Left lung (tissue), 10 donors: ENCODE results near the gene GTSE1. TPM values are rescaled to one million over a fixed set of nuclear protein-coding genes. Genes with fewer than 3 reads are reported as not detected.

ENCODE experiments used
- ATAC-seq: fragments of 200-7000 bp; cut with Tn5 transposase; one replicate; pipeline ENCODE4 v1.9.1; 2020; ENCODE audit warnings: moderate library complexity
- DNase-seq, 4 donors: peaks; one replicate each; pipeline ENCODE4 v3.0.0-alpha.2; 2013 to 2020
- H3K27ac ChIP-seq, 2 donors: fragments of 200-600 bp; sonication (generic) in 1 of 2; one replicate each; pipeline versions ENCODE4 v1.5.0 to v1.8.0; 2020 to 2021
- H3K27me3 ChIP-seq, 2 donors: fragments of 200-600 bp; sonication (generic) in 1 of 2; one replicate each; pipeline versions ENCODE4 v1.5.0 to v1.8.0; 2020 to 2021
- H3K36me3 ChIP-seq, 2 donors: fragments of 200-600 bp; sonication (generic) in 1 of 2; one replicate each; pipeline versions ENCODE4 v1.5.0 to v1.8.0; 2020 to 2021
- H3K4me1 ChIP-seq, 2 donors: fragments of 200-600 bp; one replicate each; pipeline ENCODE4 v1.8.0; 2021
- H3K4me3 ChIP-seq, 2 donors: fragments of 200-600 bp; sonication (generic) in 1 of 2; one replicate each; pipeline versions ENCODE4 v1.5.0 to v1.8.0; 2020 to 2021; ENCODE audit warnings: mild to moderate bottlenecking in 1 of 2
- H3K9me3 ChIP-seq, 2 donors: fragments of 200-600 bp; sonication (generic) in 1 of 2; one replicate each; pipeline versions ENCODE4 v1.5.0 to v1.8.0; 2020 to 2021
- intact Hi-C, 2 donors: fragments of 100-400 bp; cut with DNase I; formaldehyde crosslinking; loops; one replicate each; pipeline versions ENCODE4 v1.11.2 to v1.14.2; 2022
- polyA plus RNA-seq, 6 donors: library from polyadenylated mRNA; unstranded; fragments of 120-200 nt; gene quantifications; one replicate each; pipeline ENCODE4 v1.2.1, GENCODE V29; 2013; ENCODE audit not compliant: insufficient read length in 6 of 6
- total RNA-seq, 2 donors: library from RNA; stranded (reverse); fragmentation: NEBNext Ultra II Directional; extraction: Animal tissue kit (Norgen Biotek cat#: 25700); gene quantifications; one replicate each; pipeline ENCODE4 v1.2.1, GENCODE V29; 2021
- TF ChIP-seq, protein P1 (sequence below), 2 donors: fragments of 200-600 bp; sonication (generic) in 1 of 2; IDR thresholded peaks; one replicate each; pipeline versions ENCODE4 v1.5.0 to v1.8.0; 2021; ENCODE audit warnings: antibody characterized with exemption in 2 of 2
- donor health status: DM: no; HTN: yes; CAD: no.
- donor health status: DM: no; HTN: no; CAD: no.

Gene GTSE1
- total and polyA plus RNA-seq, 8 donors = 1.5 to 30.6 (median 15.3) TPM

- ATAC-seq (no peak), DNase-seq (peak in 1 of 4 donors; percentile 59)
- Histone ChIP-seq H3K27ac (no peak overlapping the region), H3K4me1 (peaks cover 0 to 6% of the 10 kb centered on the region in 2 donors), H3K9me3 (no peaks in the 10 kb centered on the region), H3K4me3 (no peak overlapping the region), H3K27me3 (peaks cover 0 to 34% of the 10 kb centered on the region in 2 donors), H3K36me3 (peaks cover 0 to 24% of the 10 kb centered on the region in 2 donors)
- TF ChIP-seq, protein P1, sequence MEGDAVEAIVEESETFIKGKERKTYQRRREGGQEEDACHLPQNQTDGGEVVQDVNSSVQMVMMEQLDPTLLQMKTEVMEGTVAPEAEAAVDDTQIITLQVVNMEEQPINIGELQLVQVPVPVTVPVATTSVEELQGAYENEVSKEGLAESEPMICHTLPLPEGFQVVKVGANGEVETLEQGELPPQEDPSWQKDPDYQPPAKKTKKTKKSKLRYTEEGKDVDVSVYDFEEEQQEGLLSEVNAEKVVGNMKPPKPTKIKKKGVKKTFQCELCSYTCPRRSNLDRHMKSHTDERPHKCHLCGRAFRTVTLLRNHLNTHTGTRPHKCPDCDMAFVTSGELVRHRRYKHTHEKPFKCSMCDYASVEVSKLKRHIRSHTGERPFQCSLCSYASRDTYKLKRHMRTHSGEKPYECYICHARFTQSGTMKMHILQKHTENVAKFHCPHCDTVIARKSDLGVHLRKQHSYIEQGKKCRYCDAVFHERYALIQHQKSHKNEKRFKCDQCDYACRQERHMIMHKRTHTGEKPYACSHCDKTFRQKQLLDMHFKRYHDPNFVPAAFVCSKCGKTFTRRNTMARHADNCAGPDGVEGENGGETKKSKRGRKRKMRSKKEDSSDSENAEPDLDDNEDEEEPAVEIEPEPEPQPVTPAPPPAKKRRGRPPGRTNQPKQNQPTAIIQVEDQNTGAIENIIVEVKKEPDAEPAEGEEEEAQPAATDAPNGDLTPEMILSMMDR (IDR thresholded peaks at IDR 0.05) = no peak
- intact Hi-C loops = loop anchor here in 1 of 2 donors (5.0 kb wide), 1 partner anchor 174 kb away; no protein-coding TSS in a partner anchor
Observed at GRCh38 chr22:46368422-46368821, 71.8 kb downstream of the GTSE1 start.

DNA sequence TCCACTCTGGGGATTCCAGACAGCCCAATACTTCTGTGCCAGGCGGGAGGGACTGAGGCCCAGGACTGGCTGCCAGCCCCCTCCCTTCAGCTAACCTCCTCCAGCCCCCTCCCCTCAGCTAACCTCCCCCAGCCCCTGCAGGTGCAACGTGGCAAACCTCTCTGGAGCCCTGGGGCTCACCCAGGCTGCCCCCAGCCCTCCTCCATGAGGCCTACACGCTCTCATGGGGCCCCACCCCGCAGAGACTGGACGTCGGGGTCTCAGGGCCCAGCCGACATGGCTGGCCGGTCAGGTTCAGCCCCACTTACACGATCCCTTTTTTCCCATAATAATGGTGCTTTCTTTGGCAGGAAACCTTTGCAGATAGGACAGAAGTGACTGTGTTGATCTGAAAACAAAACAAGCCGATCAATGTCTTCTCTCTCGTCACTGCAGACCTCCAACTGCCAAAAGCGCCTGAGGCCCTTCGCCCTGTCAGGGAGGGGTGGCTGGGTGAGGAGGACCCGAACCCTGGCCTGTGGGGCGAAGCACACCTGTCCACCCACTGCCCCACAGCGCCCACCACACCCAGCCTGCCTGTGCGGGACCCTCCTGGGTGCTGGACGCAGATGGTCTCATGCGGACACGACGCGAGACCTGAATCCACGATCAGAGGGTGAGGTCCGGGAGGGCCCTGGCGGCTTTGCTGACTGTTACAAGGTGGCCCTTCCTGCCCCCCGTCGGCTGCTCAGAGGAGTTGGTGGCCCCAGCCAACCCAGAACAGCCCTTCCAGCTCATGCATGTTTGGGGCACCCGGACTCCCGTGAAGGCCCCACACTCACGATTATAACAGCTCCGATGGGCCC is 72.4 kb downstream of the GTSE1 start:
- intact Hi-C loops = loop anchor here in 1 of 2 donors (5.0 kb wide), 1 partner anchor 173 kb away; no protein-coding TSS in a partner anchor
- DNase-seq = peak in 1 of 4 donors; percentile 71
- no peak overlapping the region for H3K27ac ChIP-seq
- H3K27me3 ChIP-seq = peaks cover 0 to 34% of the 10 kb centered on the region in 2 donors
- H3K9me3 ChIP-seq = no peaks in the 10 kb centered on the region
- peaks cover under 1 to 6% of the 10 kb centered on the region in 2 donors for H3K4me1 ChIP-seq
- TF ChIP-seq, protein P1 (IDR thresholded peaks at IDR 0.05) = no peak
- H3K36me3 ChIP-seq = peaks cover 0 to 17% of the 10 kb centered on the region in 2 donors
- H3K4me3 ChIP-seq = no peak overlapping the region
- ATAC-seq = no peak

GRCh38 chr22:46369716-46370583 is 73.3 kb downstream of the GTSE1 start:
- no peak for ATAC-seq
- TF ChIP-seq, protein P1 (IDR thresholded peaks at IDR 0.05) = no peak
- peak in 1 of 4 donors; percentile 64 for DNase-seq
- Histone ChIP-seq H3K27ac (no peak overlapping the region), H3K4me3 (no peak overlapping the region), H3K27me3 (peaks cover 0 to 34% of the 10 kb centered on the region in 2 donors), H3K4me1 (peaks cover 8 to 14% of the 10 kb centered on the region in 2 donors), H3K36me3 (peaks cover 0 to 10% of the 10 kb centered on the region in 2 donors), H3K9me3 (no peaks in the 10 kb centered on the region)
- intact Hi-C loops = loop anchor here in 1 of 2 donors (5.0 kb wide), 1 partner anchor 172 kb away; no protein-coding TSS in a partner anchor

- H3K4me3 ChIP-seq = no peak overlapping the region
- peaks cover 0 to 9% of the 10 kb centered on the region in 2 donors for H3K36me3 ChIP-seq
- no peak for ATAC-seq
- intact Hi-C loops = no loop called here
- H3K9me3 ChIP-seq = peaks cover 0 to 3% of the 10 kb centered on the region in 2 donors
- peaks cover 0 to 38% of the 10 kb centered on the region in 2 donors for H3K27me3 ChIP-seq
- H3K27ac ChIP-seq = no peak overlapping the region
- DNase-seq = peak in 1 of 4 donors; percentile 51
- TF ChIP-seq, protein P1 (IDR thresholded peaks at IDR 0.05) = no peak
- peaks cover 8 to 15% of the 10 kb centered on the region in 2 donors for H3K4me1 ChIP-seq
Observed at GRCh38 chr22:46370584-46371291, 74.1 kb downstream of the GTSE1 start.
